CD4-positive, alpha-beta T cell (primary cell): ENCODE data around the gene TGFB1I1. TPM values are rescaled to one million over a fixed set of nuclear protein-coding genes. Genes with fewer than 3 reads are reported as not detected.

Source experiments
- ATAC-seq: fragments of 200-7000 bp; cut with Tn5 transposase; one replicate; pipeline ENCODE4 v1.10.0; 2022; ENCODE audit warnings: mild to moderate bottlenecking; ENCODE audit not compliant: poor library complexity
- CTCF ChIA-PET: fragments of 350-600 bp; sonication (Branson Sonifier 250); formaldehyde crosslinking; loops from one replicate; lab custom pipeline; 2021; ENCODE audit warnings: antibody characterized with exemption, inconsistent platforms; lab: Charles Lee
- POLR2A ChIA-PET: fragments of 350-600 bp; sonication (Branson Sonifier 250); formaldehyde crosslinking; loops from one replicate; lab custom pipeline; 2021; ENCODE audit warnings: antibody characterized with exemption, inconsistent platforms; lab: Charles Lee
- DNase-seq, 14 experiments: peaks; one replicate each; pipeline ENCODE4 v3.0.0-alpha.2; 2013 to 2020; ENCODE audit warnings: mixed read lengths in 2 of 14
- H3K27ac ChIP-seq, 2 donors: one replicate each; pipeline versions ENCODE4 v1.5.1 to v1.7.0; 2013; ENCODE audit warnings: low read length in 2 of 2, low read depth in 1 of 2, mild to moderate bottlenecking in 1 of 2
- H3K27me3 ChIP-seq, 2 experiments: 1 replicate in 1 of 2; 2 replicates in 1 of 2; pipeline versions ENCODE4 v1.6.1 to v1.7.0; 2013; ENCODE audit warnings: low read length in 2 of 2, control low read depth in 1 of 2, mild to moderate bottlenecking in 1 of 2, moderate library complexity in 1 of 2; ENCODE audit not compliant: insufficient read depth in 2 of 2, control insufficient read depth in 1 of 2
- H3K36me3 ChIP-seq: one replicate; pipeline ENCODE4 v1.6.1; 2013; ENCODE audit warnings: low read length, control low read depth; ENCODE audit not compliant: insufficient read depth
- H3K4me1 ChIP-seq: one replicate; pipeline ENCODE4 v1.6.1; 2013; ENCODE audit warnings: low read length, control low read depth; ENCODE audit not compliant: insufficient read depth
- H3K4me3 ChIP-seq: one replicate; pipeline ENCODE4 v1.5.1; 2013; ENCODE audit warnings: mild to moderate bottlenecking, low read length, moderate library complexity
- H3K9me3 ChIP-seq, 2 experiments: 1 replicate in 1 of 2; 2 replicates in 1 of 2; pipeline versions ENCODE4 v1.6.1 to v1.7.0; 2013; ENCODE audit warnings: low read length in 2 of 2, mild to moderate bottlenecking in 2 of 2, control low read depth in 1 of 2, moderate library complexity in 1 of 2; ENCODE audit not compliant: control insufficient read depth in 1 of 2, insufficient read depth in 1 of 2
- H3K27ac Mint-ChIP-seq: one replicate; pipeline ENCODE4 v1.8.0; 2020; ENCODE audit warnings: mixed read lengths
- H3K27me3 Mint-ChIP-seq: one replicate; pipeline ENCODE4 v1.8.0; 2021; ENCODE audit warnings: mixed read lengths
- H3K36me3 Mint-ChIP-seq: one replicate; pipeline ENCODE4 v1.8.0; 2021; ENCODE audit warnings: low read depth, mixed read lengths
- H3K4me1 Mint-ChIP-seq: one replicate; pipeline ENCODE4 v1.8.0; 2021; ENCODE audit warnings: low read depth, mixed read lengths
- H3K4me3 Mint-ChIP-seq: one replicate; pipeline ENCODE4 v1.8.0; 2020; ENCODE audit warnings: mild to moderate bottlenecking, mixed read lengths
- H3K9me3 Mint-ChIP-seq: one replicate; pipeline ENCODE4 v1.8.0; 2020; ENCODE audit warnings: mixed read lengths
- intact Hi-C, 2 experiments: fragments of 100-400 bp; cut with DNase I in 1 of 2; cut with micrococcal nuclease in 1 of 2; formaldehyde crosslinking; loops; one replicate each; pipeline versions ENCODE4 v1.15.1 to v1.9.0; 2023 to 2025; cut with DNase I, micrococcal nuclease
- total RNA-seq, 174 experiments: library from RNA in 2 of 174; stranded (reverse) in 2 of 174; gene quantifications; one replicate each; pipeline ENCODE4 v1.2.3 and lab custom pipeline; 2021 to 2026
- TF ChIP-seq, protein P1 (sequence below): fragments of 200-600 bp; IDR thresholded peaks from one replicate; pipeline ENCODE4 v1.8.0; 2022; ENCODE audit warnings: antibody characterized with exemption, mild to moderate bottlenecking

Gene TGFB1I1
- total RNA-seq, 2 experiments from 2014 or later, result 0.36 to 0.42 TPM

DNA sequence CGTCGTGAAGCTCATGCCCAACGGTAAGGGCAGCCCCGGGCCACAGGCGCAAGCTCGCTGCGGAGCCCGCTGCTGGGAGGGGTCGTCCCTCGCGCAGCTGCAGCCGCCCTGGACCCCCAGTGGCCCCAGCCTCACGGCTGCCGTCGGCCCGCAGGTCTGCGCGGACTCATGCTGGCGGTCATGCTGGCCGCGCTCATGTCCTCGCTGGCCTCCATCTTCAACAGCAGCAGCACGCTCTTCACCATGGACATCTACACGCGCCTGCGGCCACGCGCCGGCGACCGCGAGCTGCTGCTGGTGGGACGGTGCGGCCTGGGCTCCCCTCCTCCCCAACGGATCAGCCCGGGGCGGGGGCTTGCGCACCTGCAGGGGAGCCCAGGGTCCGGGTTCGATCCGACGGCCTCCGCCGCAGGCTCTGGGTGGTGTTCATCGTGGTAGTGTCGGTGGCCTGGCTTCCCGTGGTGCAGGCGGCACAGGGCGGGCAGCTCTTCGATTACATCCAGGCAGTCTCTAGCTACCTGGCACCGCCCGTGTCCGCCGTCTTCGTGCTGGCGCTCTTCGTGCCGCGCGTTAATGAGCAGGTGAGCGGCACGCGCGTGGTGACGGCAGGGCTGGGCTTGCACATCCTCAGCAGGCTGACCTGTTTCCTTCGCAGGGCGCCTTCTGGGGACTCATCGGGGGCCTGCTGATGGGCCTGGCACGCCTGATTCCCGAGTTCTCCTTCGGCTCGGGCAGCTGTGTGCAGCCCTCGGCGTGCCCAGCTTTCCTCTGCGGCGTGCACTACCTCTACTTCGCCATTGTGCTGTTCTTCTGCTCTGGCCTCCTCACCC is 16.7 kb downstream of the TGFB1I1 start:
- Mint-ChIP-seq H3K4me1 (peaks cover 13% of the 10 kb centered on the region), H3K9me3 (no peaks in the 10 kb centered on the region), H3K36me3 (peaks cover 31% of the 10 kb centered on the region), H3K4me3 (peak overlapping the region; percentile 9), H3K27ac (no peak overlapping the region), H3K27me3 (no peaks in the 10 kb centered on the region)
- no peak for ATAC-seq
- Histone ChIP-seq H3K4me3 (peak overlapping the region; percentile 89), H3K36me3 (peaks cover 13% of the 10 kb centered on the region), H3K9me3 (no peaks in the 10 kb centered on the region), H3K27ac (peak overlapping the region; percentile 40 to 48), H3K27me3 (no peaks in the 10 kb centered on the region), H3K4me1 (peaks cover 27% of the 10 kb centered on the region)
- DNase-seq, result peak in 2 of 14 experiments; percentile 32 to 47
- TF ChIP-seq, protein P1, sequence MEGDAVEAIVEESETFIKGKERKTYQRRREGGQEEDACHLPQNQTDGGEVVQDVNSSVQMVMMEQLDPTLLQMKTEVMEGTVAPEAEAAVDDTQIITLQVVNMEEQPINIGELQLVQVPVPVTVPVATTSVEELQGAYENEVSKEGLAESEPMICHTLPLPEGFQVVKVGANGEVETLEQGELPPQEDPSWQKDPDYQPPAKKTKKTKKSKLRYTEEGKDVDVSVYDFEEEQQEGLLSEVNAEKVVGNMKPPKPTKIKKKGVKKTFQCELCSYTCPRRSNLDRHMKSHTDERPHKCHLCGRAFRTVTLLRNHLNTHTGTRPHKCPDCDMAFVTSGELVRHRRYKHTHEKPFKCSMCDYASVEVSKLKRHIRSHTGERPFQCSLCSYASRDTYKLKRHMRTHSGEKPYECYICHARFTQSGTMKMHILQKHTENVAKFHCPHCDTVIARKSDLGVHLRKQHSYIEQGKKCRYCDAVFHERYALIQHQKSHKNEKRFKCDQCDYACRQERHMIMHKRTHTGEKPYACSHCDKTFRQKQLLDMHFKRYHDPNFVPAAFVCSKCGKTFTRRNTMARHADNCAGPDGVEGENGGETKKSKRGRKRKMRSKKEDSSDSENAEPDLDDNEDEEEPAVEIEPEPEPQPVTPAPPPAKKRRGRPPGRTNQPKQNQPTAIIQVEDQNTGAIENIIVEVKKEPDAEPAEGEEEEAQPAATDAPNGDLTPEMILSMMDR, result no peak
- CTCF ChIA-PET, result interaction anchor here (1.2 to 1.9 kb wide), 2 partner anchors 20 to 28 kb away, joined by 5 to 7 read pairs; partner anchors contain the start of gene RUSF1
- intact Hi-C loops, result loop anchor here in 1 of 2 experiments (1.0 to 10.0 kb wide), 2 partner anchors 20 to 226 kb away; partner anchors contain the start of gene RUSF1
- POLR2A ChIA-PET, result interaction anchor here (0.6 to 5.7 kb wide), 12 partner anchors 9 to 385 kb away, joined by 3 to 47 read pairs (median 5); partner anchors contain the start of genes ARMC5, FUS, RUSF1 and ZNF267

DNA sequence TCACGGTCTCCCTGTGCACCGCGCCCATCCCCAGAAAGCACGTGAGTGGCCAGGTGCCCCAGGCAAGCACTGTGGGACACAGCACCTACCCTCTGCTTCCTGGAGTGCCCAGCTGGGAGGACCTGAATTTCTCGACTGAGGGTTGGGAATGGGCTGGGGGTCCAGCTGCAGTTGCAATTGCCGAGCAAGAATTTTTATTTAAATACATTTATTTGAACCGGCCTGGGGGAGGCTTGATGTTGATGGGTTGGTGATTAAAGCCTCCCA is 17.3 kb downstream of the TGFB1I1 start:
- peak overlapping the region; percentile 9 for H3K4me3 Mint-ChIP-seq
- CTCF ChIA-PET, result no interaction called here
- Histone ChIP-seq H3K36me3 (peaks cover 16% of the 10 kb centered on the region), H3K9me3 (no peaks in the 10 kb centered on the region), H3K27me3 (no peaks in the 10 kb centered on the region), H3K4me1 (peaks cover 27% of the 10 kb centered on the region), H3K27ac (no peak overlapping the region), H3K4me3 (no peak overlapping the region)
- no peaks in the 10 kb centered on the region for H3K9me3 Mint-ChIP-seq
- POLR2A ChIA-PET, result interaction anchor here (4.0 to 5.7 kb wide), 3 partner anchors 12 to 30 kb away, joined by 32 to 47 read pairs (median 45); partner anchors contain the start of genes ARMC5 and RUSF1
- no peaks in the 10 kb centered on the region for H3K27me3 Mint-ChIP-seq
- intact Hi-C loops, result loop anchor here in 1 of 2 experiments (10.0 kb wide), 1 partner anchor 226 kb away; a partner anchor contains a TSS
- DNase-seq (no peak), ATAC-seq (no peak)
- H3K4me1 Mint-ChIP-seq, result peaks cover 13% of the 10 kb centered on the region
- TF ChIP-seq, protein P1, result no peak
- H3K27ac Mint-ChIP-seq, result peak overlapping the region; percentile 58
- H3K36me3 Mint-ChIP-seq, result peaks cover 33% of the 10 kb centered on the region

DNA sequence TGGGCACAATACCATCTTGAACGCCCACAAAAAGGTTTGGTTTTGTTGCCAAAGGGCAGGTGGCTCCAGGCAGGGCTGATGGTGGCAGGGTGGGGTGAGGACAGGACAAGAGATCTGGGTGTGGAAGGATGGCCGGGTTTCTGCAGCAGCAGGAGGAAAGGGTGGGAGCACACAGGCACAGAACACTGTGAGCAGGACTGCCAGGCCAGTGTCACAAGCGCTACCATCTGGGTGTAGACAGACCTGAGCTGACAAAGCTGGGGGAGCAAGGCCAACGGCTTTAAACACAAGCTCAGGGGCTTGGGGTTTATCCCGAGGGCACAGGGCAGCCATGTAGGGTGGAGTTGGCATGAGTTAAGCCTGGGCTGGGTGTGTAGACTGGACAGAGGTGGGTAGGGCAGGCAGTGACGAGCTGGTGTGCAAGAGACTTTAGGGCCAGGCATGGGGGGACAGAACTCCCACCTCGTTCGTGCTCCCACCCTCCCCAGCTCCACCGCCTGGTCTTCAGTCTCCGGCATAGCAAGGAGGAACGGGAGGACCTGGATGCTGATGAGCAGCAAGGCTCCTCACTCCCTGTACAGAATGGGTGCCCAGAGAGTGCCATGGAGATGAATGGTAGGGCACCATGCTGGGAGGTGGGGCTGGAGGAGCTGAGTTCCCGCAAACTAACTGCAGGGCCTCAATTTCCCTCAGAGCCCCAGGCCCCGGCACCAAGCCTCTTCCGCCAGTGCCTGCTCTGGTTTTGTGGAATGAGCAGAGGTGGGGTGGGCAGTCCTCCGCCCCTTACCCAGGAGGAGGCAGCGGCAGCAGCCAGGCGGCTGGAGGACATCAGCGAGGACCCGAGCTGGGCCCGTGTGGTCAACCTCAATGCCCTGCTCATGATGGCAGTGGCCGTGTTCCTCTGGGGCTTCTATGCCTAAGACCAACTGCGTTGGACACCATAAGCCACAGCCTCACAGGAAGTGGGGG is 17.9 kb downstream of the TGFB1I1 start:
- ATAC-seq (no peak), DNase-seq (no peak)
- POLR2A ChIA-PET, result interaction anchor here (4.0 to 5.7 kb wide), 3 partner anchors 13 to 30 kb away, joined by 32 to 47 read pairs (median 45); partner anchors contain the start of genes ARMC5 and RUSF1
- intact Hi-C loops, result loop anchor here in 1 of 2 experiments (10.0 kb wide), 1 partner anchor 225 kb away; a partner anchor contains a TSS
- H3K4me1 Mint-ChIP-seq, result peaks cover 13% of the 10 kb centered on the region
- Histone ChIP-seq H3K27me3 (no peaks in the 10 kb centered on the region), H3K4me1 (peaks cover 27% of the 10 kb centered on the region), H3K36me3 (peaks cover 16% of the 10 kb centered on the region), H3K27ac (no peak overlapping the region), H3K4me3 (no peak overlapping the region), H3K9me3 (no peaks in the 10 kb centered on the region)
- CTCF ChIA-PET, result no interaction called here
- no peaks in the 10 kb centered on the region for H3K9me3 Mint-ChIP-seq
- no peaks in the 10 kb centered on the region for H3K27me3 Mint-ChIP-seq
- H3K27ac Mint-ChIP-seq, result peak overlapping the region; percentile 58
- H3K36me3 Mint-ChIP-seq, result peaks cover 39% of the 10 kb centered on the region
- peak overlapping the region; percentile 73 for H3K4me3 Mint-ChIP-seq
- TF ChIP-seq, protein P1, result no peak
